Suprapubic skin (tissue), 3 donors: ENCODE measurements around the gene TMEM17.

Experiments
- CTCF ChIP-seq, 2 donors: fragments of 200-600 bp in 1 of 2; fragments of 450-650 bp in 1 of 2; sonication (generic) in 1 of 2; IDR thresholded peaks; one replicate each; pipeline ENCODE4 v1.5.1; 2016 to 2019; ENCODE audit warnings: antibody characterized with exemption in 2 of 2, mild to moderate bottlenecking in 1 of 2, moderate library complexity in 1 of 2
- POLR2A ChIP-seq, 2 donors: fragments of 450-650 bp; IDR thresholded peaks; one replicate each; pipeline ENCODE4 v1.6.1; 2017; ENCODE audit warnings: antibody characterized with exemption in 2 of 2, mild to moderate bottlenecking in 2 of 2, moderate library complexity in 2 of 2

GRCh38 chr2:62467475-62468321, 38.3 kb downstream of the TMEM17 start:
- peak in 1 of 2 donors; percentile 6 for TF ChIP-seq CTCF (IDR thresholded peaks at IDR 0.05)
- no peak for TF ChIP-seq POLR2A (IDR thresholded peaks at IDR 0.05)
